Astrocyte (in vitro differentiated cells and primary cell): ENCODE measurements around the gene S100B. TPM values are rescaled to one million over a fixed set of nuclear protein-coding genes. Genes with fewer than 3 reads are reported as not detected.

ENCODE experiments used
- DNase-seq: peaks from one replicate; pipeline ENCODE4 v3.0.0-alpha.2; 2010; ENCODE audit warnings: low read depth
- FAIRE-seq: peaks from 2 replicates; lab custom pipeline; 2011; peaks lifted over from hg19 to GRCh38; lab: Jason Lieb, UNC
- H2AFZ ChIP-seq: 2 replicates; pipeline ENCODE4 v1.6.0; 2012; ENCODE audit warnings: low read depth, low read length, inconsistent platforms
- H3K27ac ChIP-seq: 2 replicates; pipeline ENCODE4 v1.5.1; 2011; ENCODE audit warnings: low read depth, low read length, inconsistent platforms
- H3K27me3 ChIP-seq: 2 replicates; pipeline ENCODE4 v1.6.0; 2011; ENCODE audit warnings: low read length, inconsistent platforms; ENCODE audit not compliant: insufficient read depth
- H3K36me3 ChIP-seq: 2 replicates; pipeline ENCODE4 v1.5.1; 2011; ENCODE audit warnings: low read length, inconsistent platforms; ENCODE audit not compliant: insufficient read depth
- H3K4me1 ChIP-seq: 2 replicates; pipeline ENCODE4 v1.5.1; 2011; ENCODE audit warnings: low read length, inconsistent platforms; ENCODE audit not compliant: insufficient read depth
- H3K4me2 ChIP-seq: 2 replicates; pipeline ENCODE4 v1.6.0; 2012; ENCODE audit warnings: low read length, inconsistent platforms
- H3K4me3 ChIP-seq: 2 replicates; pipeline ENCODE4 v1.5.1; 2011; ENCODE audit warnings: low read depth, mild to moderate bottlenecking, low read length, inconsistent platforms; ENCODE audit not compliant: insufficient read depth
- H3K79me2 ChIP-seq: 2 replicates; pipeline ENCODE4 v1.6.0; 2012; ENCODE audit warnings: mild to moderate bottlenecking, low read length, inconsistent platforms; ENCODE audit not compliant: insufficient read depth
- H3K9ac ChIP-seq: 2 replicates; pipeline ENCODE4 v1.6.0; 2012; ENCODE audit warnings: mild to moderate bottlenecking, low read length, inconsistent platforms
- H3K9me3 ChIP-seq: 2 replicates; pipeline ENCODE4 v1.5.1; 2012; ENCODE audit warnings: low read depth, mild to moderate bottlenecking, low read length, inconsistent platforms; ENCODE audit not compliant: insufficient read depth
- H4K20me1 ChIP-seq: 2 replicates; pipeline ENCODE4 v1.6.0; 2012; ENCODE audit warnings: low read length, inconsistent platforms; ENCODE audit not compliant: insufficient read depth
- H3K27ac Mint-ChIP-seq: one replicate; pipeline ENCODE4 v1.8.0; 2021; ENCODE audit warnings: mild to moderate bottlenecking, mixed read lengths; ENCODE audit not compliant: unreplicated experiment
- H3K27me3 Mint-ChIP-seq: one replicate; pipeline ENCODE4 v1.8.0; 2021; ENCODE audit warnings: low read depth, mixed read lengths; ENCODE audit not compliant: unreplicated experiment
- H3K36me3 Mint-ChIP-seq: one replicate; pipeline ENCODE4 v1.8.0; 2021; ENCODE audit warnings: low read depth, mixed read lengths; ENCODE audit not compliant: unreplicated experiment
- H3K4me1 Mint-ChIP-seq: one replicate; pipeline ENCODE4 v1.8.0; 2021; ENCODE audit warnings: low read depth, mixed read lengths; ENCODE audit not compliant: unreplicated experiment
- H3K4me3 Mint-ChIP-seq: one replicate; pipeline ENCODE4 v1.8.0; 2021; ENCODE audit warnings: mild to moderate bottlenecking, moderate library complexity, mixed read lengths; ENCODE audit not compliant: unreplicated experiment
- H3K9me3 Mint-ChIP-seq: one replicate; pipeline ENCODE4 v1.8.0; 2021; ENCODE audit warnings: mild to moderate bottlenecking, mixed read lengths; ENCODE audit not compliant: unreplicated experiment
- CTCF ChIP-seq: IDR thresholded peaks from 2 replicates; pipeline ENCODE4 v1.5.1; 2011; ENCODE audit warnings: low read depth, mild to moderate bottlenecking, inconsistent platforms, low read length, moderate library complexity; ENCODE audit not compliant: insufficient read depth
- EZH2 ChIP-seq: IDR thresholded peaks from 2 replicates; pipeline ENCODE4 v1.6.1; 2012; ENCODE audit warnings: mild to moderate bottlenecking, low read length, inconsistent platforms; ENCODE audit not compliant: insufficient read depth
- total RNA-seq: library from RNA; stranded (reverse); gene quantifications from 2 replicates; pipeline ENCODE4 v1.2.1, GENCODE V29; 2021

The S100B gene
- total RNA-seq, 1 donor from 2014 or later, result 2.0 TPM

GRCh38 chr21:46618738-46619379 is 14.0 kb upstream of the S100B start:
- Histone ChIP-seq H3K9ac (no peak overlapping the region), H3K27me3 (no peaks in the 10 kb centered on the region), H3K4me1 (peaks cover 11% of the 10 kb centered on the region), H3K4me2 (no peak overlapping the region), H3K27ac (no peak overlapping the region), H3K36me3 (no peaks in the 10 kb centered on the region), H4K20me1 (no peaks in the 10 kb centered on the region), H3K79me2 (no peaks in the 10 kb centered on the region), H3K4me3 (no peak overlapping the region), H2AFZ (no peak overlapping the region), H3K9me3 (peaks cover 4% of the 10 kb centered on the region)
- H3K9me3 Mint-ChIP-seq, result peaks cover 10% of the 10 kb centered on the region
- no peak overlapping the region for H3K4me3 Mint-ChIP-seq
- H3K27me3 Mint-ChIP-seq, result no peaks in the 10 kb centered on the region
- H3K27ac Mint-ChIP-seq, result peak overlapping the region; percentile 87
- DNase-seq (no peak), FAIRE-seq (no peak)
- H3K4me1 Mint-ChIP-seq, result peaks cover 23% of the 10 kb centered on the region
- H3K36me3 Mint-ChIP-seq, result no peaks in the 10 kb centered on the region
- TF ChIP-seq EZH2 (no peak), CTCF (no peak)

- DNase-seq (peak; percentile 79), FAIRE-seq (peak; percentile 17)
- H3K36me3 Mint-ChIP-seq, result no peaks in the 10 kb centered on the region
- H3K27ac Mint-ChIP-seq, result no peak overlapping the region
- Histone ChIP-seq H3K9me3 (peaks cover 4% of the 10 kb centered on the region), H4K20me1 (no peaks in the 10 kb centered on the region), H3K36me3 (no peaks in the 10 kb centered on the region), H3K4me1 (peaks cover 11% of the 10 kb centered on the region), H3K9ac (no peak overlapping the region), H3K27me3 (no peaks in the 10 kb centered on the region), H3K4me3 (no peak overlapping the region), H3K4me2 (no peak overlapping the region), H3K79me2 (no peaks in the 10 kb centered on the region), H2AFZ (no peak overlapping the region), H3K27ac (no peak overlapping the region)
- H3K27me3 Mint-ChIP-seq, result no peaks in the 10 kb centered on the region
- H3K9me3 Mint-ChIP-seq, result peaks cover 11% of the 10 kb centered on the region
- H3K4me3 Mint-ChIP-seq, result no peak overlapping the region
- TF ChIP-seq EZH2 (no peak), CTCF (no peak)
- H3K4me1 Mint-ChIP-seq, result peaks cover 23% of the 10 kb centered on the region
Observed at GRCh38 chr21:46617267-46618051, 12.6 kb upstream of the S100B start.
